Measurements from ENCODE around the gene PRR16.

DNA sequence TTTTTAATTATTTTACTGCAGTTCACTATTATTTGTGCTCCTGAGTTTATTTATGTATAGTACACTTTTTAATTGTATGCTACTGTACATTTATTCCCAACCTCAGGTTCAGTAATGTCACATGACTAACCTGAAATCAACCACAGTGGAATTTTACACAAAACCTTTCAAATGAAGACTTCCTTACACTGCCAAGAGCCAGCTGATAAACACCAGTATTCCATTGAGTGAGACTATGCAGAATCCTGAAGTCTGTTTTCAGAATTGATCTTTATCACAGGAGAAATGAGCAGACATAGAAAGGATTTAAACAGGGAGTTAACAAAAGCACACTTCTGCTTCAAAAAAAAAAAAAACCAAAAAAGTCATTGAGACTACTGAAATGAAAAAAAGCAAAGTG lies 219.5 kb downstream of the PRR16 start:
- TF ChIP-seq POLR2AphosphoS5 (IDR thresholded peaks at IDR 0.05; ENCODE audit: low read depth, low read length) = no peak
- no peak for TF ChIP-seq SIN3A (IDR thresholded peaks at IDR 0.05; ENCODE audit: borderline replicate concordance, insufficient read depth, low read length)
